LNCaP clone FGC (cell line): ENCODE results near the gene ERCC6L2.
A peak's percentile ranks its signal among the peaks of the same experiment; 100 is the strongest.

Source experiments
- DNase-seq: peaks from one replicate; pipeline ENCODE4 v3.0.0-alpha.2; 2011; ENCODE audit warnings: low read depth
- H3K4me3 ChIP-seq: 2 replicates; pipeline ENCODE4 v1.5.1; 2011; ENCODE audit warnings: mild to moderate bottlenecking, low read depth, low read length, control low read depth
- CTCF ChIP-seq: IDR thresholded peaks from 2 replicates; pipeline ENCODE4 v1.5.1; 2012; ENCODE audit warnings: mild to moderate bottlenecking; ENCODE audit not compliant: control insufficient read depth, insufficient read depth; ENCODE audit errors: extremely low read depth

ERCC6L2 gene

DNA sequence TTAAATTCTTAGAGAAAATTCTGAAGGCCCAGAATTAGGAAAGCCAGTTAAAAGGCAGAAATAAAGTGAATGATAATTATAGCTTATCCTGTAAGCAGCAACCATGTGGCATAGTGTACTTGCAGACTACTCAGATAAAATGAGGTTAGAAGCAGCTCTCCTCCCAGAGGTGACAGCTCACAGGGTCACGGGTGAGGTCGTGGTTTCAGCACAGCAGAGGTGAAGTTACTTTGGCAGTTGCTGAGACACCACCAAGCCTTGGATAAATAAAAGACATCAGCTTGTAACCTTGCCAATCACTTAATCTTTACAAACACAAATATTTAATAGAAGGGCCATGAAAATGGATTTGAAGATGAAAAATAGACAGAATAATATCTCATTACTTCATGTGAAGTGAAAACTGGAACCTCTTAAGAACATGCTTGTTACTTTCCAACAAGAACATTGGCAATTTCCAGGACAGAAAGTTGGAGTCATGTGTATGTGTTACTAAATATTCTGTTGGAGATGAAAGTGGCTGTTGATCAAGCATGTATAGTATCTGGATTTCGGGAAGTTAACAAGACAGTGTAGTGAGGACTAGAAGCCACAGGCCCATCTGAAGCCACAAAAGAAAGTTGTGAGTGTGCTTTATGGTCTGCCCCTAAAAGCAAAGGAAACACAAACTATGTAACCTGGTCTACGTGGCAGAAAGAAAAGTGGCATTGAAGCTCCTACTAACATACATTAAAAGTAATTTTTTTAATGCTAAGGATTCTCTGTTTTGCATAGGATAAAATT is 134.4 kb downstream of the ERCC6L2 start:
- DNase-seq, result peak; percentile 69

DNA sequence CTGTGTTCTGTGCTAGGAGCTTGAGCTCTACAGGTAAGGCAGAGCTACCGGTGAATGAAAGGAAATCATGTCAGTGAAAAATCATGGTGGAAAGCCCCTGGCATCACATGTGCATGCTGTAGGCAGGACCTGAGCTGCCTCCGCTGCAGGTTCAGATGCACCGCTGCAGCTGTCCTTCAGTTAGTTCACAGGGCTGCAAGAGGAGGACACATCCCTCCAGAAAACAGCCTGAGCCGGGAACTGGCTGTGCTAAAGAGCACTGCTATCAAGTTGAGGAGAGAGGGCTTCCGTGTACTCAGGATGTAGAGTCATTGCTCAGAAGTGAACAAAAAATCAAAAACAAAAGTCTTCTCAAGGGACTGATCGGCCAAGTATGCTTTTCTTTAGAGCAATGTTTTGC is 138.6 kb downstream of the ERCC6L2 start:
- TF ChIP-seq CTCF, result no peak
- no peak for DNase-seq
- H3K4me3 ChIP-seq, result no peak overlapping the region

More for the DNA sequence above, 134.4 kb downstream of the ERCC6L2 start:
- TF ChIP-seq CTCF, result no peak
- no peak overlapping the region for H3K4me3 ChIP-seq

- no peak overlapping the region for H3K4me3 ChIP-seq
- no peak for TF ChIP-seq CTCF
- DNase-seq, result no peak
Measured at GRCh38 chr9:96015876-96016686, 140.6 kb downstream of the ERCC6L2 start.
